GM19025 (cell line): ENCODE results near the gene SUPT3H.

ENCODE experiments used
- ATAC-seq: cut with Tn5 transposase; IDR thresholded peaks from one replicate; pipeline ENCODE4 v1.9.1; 2021; ENCODE audit warnings: mild to moderate bottlenecking, low read depth, moderate library complexity; ENCODE audit not compliant: unreplicated experiment

The SUPT3H gene

DNA sequence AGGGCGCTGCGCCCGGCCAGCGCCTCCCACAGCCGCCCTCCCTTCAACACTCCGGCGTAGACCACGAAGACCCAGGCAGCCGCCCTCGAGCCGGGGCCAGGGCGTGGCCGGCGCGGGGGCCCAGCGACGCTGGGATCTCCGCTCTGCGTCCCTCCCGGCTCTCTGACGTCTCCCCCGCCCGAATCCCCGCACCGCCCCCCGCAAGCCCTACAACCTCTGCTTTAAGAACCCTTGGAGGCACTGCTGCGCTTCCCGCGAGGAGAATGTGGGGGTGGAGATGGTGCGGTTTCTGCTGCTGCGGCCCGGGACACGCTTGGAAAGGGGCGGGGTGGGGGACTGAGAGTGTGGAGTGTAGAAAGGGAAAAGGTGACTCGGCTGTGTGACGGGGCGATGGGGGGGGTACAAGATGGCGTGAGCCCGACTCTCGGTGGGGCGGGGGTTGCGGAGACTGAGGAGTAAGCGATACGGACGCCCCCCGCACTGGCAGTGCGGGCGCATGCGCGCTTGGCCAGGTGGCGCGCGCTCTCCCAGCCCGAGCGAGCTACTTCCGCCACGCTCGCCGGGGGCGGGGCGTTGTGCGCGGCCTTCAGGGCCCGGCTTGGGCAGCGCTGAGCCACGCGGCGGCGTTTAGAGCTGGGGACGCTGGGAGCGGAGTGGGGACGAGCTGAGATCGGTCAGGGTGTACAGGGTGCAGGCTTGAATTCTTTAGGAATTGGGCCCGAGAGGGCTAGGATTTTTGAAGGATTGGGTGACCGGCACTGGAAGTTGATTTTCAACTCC lies at the start of gene SUPT3H:
Gene SUPT3H (minus strand): TSS at position 381 of the 780 bp plus-strand sequence.
- ATAC-seq = peak; percentile 93

GRCh38 chr6:45426251-45426650 lies 48.5 kb upstream of the SUPT3H start:
- no peak for ATAC-seq

DNA sequence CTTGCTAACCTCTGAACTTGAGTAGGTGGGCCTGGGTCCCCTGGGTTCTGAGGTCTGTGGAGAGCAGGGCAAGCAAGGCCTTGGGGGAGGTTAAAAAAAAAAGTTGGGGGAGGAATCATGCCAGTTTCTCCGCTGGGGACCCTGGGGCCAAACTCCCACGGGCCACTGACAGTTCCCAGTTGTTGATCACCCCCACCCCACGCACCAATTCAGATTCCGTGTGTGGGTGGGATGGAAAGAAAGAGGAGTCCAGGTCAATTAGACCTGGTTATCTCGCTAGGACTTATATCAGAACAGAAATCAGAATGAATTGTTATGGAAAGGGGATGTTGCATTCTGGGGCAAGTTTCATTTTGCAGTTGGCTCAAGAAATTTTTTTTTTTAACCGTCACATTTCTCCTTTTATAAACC lies 46.7 kb upstream of the SUPT3H start:
- ATAC-seq = no peak

DNA sequence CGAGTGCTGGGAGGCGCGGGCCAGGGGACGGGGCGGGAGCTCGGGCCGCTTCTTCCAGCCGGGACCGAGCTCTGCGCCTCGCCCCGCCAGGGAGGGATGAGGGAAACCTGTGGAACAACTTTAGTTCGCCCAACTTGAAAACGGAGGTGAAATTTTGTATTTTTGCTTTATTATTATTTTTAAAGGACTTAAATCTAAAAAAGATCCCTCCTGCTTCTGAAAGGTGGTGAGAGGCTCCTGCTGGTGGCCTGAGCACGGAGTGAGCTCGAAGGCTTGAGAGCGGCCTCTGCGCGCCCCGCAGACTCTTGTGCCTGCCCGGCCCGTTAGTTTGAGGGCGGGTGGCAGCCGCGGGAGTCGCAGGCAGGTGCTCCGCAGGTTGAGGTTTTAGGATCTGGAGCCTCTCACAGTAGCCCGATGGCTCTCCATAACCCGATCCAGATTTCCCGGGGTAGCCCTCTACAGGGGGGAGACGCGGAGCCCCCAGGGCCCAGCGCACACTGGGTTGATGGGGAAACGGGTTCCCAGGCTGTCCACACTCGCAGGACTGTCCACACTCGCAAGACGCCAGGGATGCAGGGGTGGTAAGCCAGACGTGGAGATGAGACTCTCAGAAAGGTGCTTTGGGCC lies 46.2 kb upstream of the SUPT3H start:
- no peak for ATAC-seq

DNA sequence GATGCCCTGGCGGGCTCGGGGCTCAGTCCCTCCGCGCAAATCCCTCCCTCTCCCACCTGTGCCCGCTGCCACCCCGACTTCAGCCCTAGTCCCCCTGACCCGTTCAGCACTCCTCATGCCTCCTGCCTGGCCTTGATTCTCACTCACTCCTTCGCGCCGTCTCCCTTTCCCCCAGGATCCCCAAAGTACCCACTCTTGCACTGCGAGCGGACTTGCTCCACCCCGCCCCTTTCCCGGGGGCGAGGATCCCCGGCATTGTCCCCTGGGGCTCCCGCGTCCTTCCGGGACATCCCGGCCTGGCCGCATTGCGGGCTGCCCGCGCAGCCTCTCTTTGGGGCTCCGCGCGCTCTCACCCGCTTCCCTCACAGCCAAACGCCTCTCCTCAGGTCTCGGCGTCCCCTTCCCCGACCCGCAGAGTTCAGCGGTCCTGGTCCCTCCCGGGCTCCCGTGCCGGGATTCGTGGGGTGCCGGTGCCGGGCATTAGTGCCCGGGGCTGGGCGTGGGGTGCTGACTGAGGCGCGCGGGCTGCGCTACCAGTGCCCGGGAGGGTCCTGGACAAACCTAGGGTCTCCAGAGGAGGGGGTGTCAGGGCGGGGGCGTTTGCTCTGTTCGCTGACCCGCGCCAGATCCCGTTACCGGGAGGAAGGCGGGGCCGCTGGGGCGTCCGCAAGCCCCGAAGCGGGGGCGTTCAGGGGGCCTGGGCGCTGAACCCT lies 45.5 kb upstream of the SUPT3H start:
- ATAC-seq = no peak

- ATAC-seq = no peak
These were observed 44.9 kb upstream of the SUPT3H start for GRCh38 chr6:45422503-45423110.

DNA sequence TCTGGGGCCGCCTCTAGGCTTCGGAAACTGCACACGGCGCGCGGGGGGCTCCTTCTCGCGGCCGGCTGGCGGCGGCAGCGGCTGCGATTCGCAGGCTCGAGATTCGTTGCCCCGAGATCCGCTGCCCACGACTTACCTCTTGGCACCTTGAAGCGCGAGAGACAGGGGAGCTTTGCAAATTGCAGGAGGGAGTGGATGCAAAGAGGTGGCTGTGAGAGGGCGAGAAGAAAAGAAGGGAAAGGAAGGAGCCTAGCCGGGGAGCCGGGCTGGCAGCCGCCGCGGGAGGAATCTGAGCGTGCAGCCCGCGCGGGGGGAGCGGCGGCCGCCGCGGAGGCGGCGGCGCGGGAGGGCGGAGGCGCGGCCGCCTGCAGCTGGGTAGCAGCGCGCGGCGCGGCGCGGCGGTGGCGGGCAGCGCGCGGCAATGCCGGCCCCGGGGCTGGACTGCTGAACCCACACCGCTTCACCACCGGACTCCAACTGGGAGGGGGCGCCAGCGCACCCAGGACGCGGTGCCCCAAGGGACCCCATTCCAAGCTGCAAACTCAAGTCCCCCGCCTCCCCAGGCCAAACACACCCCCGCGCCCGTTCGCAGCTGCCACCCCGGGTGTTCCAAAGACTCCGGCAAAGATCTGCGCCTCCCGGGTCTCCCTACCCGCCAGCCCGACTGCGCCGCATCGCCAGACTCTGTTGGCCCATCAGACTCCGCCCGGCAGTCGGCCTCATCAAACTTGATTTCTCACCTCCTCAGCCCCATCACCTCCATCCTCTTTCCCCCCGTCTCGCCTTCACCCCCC lies 44.2 kb upstream of the SUPT3H start:
- ATAC-seq = no peak

DNA sequence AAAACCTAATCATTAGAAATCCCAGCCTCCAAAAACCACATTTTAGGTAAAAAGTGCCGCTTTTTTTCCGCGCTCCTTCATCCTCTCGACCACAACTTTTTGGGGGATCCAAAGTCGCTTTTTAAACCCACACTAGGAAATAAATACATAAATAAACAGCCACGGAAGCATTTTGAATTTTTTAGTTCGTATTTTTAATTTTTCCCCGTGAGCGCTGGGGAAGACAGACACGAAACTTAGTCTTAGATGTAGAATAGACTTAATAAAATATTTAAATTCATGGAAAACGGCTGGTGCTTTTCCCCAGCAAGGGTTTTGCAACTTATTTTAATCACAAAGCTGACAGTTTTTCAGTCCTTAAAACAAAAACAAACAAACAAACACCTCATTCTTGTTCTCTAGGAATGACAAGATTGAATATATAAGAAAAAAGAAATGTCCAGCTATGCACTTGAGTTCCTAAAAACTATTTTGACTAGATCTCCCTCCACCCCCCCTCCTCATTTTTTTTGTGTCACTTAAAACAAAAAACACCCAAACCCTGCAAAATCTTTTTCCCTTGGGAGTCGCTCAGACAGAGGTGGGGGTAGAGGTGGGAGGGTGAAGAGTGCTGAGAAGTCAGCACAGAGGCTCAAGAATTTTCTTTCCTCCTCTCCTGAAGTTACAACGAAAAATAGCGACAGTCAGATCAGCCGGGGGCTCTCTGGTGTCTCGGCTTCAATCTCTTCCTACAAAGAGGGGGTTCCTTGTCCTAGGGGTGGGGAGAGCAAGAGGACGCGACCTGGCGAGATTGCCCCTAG lies 43.4 kb upstream of the SUPT3H start:
- no peak for ATAC-seq

DNA sequence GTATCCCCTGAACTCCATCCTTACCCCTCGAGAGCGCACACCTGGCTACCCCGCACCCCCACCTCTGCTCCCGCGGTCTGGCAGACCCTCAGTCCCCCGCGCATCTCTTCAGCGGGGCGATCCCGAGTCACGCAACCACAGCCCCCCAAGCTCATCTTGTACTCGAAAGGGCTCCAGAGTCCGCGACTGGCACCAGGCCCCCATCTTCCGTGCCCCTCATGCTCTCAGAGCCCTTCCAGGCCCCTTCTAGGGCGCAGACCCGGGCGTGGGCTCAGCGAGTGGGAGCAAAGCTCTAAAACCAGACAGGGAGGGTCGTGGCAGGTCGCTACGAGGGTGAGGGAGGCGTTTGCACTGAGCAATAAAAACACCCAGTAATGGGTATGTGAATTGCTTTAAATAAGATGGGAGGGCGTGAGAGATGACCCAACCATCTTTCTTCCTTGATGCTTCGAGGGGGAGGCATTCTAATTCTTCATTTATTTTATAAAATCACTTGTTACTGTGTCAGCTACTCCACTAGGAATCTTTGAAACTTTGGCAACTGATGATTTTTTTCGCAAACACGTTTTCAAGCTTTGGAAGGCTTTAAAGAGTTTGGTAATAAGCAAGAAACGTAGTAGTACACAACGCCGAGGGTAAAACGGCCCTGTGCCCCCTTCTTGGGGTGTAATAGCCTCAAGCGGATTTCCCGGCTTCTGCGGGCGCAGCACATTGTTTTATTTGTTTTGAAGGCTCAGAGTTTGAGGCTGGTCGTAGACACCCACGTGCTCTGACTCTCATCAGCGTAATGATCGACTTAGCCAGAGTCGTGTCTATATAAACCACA lies 42.6 kb upstream of the SUPT3H start:
- ATAC-seq = no peak

- ATAC-seq = no peak
These were observed 41.9 kb upstream of the SUPT3H start for GRCh38 chr6:45419571-45420082.

DNA sequence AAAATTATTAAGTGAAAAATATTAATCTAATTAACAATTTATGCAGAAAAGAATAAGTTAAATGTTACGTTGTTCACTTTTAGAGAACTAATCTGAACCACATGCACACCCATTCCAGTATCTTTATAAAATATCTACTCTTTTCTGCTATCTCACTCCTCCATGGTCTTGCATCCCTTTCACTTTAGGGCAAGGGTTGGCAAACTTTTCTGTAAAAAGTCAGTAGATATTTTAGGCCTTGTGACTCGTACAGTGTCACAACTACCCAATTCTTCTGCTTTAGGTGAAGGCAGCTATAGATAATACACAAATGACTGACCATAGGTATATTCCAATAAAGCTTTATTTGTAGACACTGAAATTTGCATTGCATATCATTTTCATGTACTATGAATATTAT lies 39.7 kb upstream of the SUPT3H start:
- ATAC-seq = no peak

- no peak for ATAC-seq
These were observed 39.0 kb upstream of the SUPT3H start for GRCh38 chr6:45416700-45417099.

DNA sequence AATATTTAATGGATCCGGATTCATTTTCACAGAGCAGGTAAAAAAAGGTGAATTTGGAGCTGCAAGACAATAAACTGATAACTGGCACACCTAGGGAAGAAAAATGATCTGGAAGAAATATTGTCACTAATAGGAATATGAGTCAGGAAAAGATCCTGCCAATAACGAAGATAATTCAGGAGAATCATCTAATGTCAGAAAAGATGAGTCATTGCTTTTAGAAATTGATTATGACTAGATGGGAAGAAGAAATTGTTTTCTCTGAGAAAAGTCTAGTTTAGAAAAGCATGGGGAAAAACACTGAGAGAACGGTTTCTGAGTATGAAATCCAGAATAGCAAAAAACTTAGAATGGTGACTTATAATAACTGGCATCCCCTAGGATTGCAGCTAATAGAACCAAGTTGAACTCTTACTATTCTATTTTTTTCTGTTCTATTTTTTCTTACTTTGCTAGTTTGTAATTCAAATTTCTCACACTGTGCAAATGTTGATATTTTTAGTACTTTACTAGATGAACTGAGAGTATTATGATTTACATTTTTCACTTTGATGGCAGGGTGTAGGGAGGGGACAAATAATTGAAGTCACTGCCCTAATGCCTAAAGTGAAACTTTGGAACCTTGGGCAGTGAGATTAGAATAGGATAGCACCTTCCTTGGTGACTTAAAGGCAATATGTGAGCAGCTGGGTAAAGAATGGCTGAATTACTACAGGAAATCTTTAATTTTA lies 38.2 kb upstream of the SUPT3H start:
- no peak for ATAC-seq

DNA sequence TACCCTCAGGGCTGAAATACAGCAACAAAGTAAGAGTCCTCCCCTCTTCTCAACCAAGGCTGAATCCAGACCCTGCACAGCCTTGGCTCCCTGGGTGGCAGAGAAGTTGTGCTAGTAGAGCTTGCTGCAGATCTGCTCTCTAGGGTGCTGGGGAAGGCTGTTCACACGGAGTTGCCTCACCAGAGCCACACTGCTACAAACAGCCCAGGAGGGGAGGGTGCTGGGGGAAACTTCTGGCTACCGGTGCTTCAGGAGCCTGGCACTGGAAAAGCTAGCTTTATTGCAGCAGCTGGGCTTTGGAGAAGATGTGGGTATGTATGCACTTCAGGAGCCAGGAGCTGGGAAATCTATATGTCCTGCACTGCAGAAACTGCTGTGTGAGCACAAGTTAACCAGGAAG lies 37.6 kb upstream of the SUPT3H start:
- no peak for ATAC-seq

DNA sequence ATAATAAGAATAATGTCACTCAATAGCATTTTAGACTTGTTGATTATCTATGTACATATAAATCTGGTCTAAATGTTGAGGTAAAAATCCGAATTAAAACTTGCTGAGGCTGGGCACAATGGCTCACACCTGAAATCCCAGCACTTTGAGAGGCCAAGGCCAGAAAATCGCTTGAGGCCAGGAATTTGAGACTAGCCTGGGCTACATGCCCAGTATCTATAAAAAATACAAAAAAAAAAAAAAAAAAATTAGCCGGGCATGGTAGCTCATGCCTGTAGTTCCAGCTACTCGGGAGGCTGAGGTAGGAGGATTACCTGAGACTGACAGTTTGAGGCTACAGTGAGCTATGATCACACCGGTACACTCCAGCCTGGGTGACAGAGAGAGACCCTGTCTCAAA lies 34.2 kb upstream of the SUPT3H start:
- no peak for ATAC-seq

GRCh38 chr6:45400021-45400420 lies 22.3 kb upstream of the SUPT3H start:
- no peak for ATAC-seq

DNA sequence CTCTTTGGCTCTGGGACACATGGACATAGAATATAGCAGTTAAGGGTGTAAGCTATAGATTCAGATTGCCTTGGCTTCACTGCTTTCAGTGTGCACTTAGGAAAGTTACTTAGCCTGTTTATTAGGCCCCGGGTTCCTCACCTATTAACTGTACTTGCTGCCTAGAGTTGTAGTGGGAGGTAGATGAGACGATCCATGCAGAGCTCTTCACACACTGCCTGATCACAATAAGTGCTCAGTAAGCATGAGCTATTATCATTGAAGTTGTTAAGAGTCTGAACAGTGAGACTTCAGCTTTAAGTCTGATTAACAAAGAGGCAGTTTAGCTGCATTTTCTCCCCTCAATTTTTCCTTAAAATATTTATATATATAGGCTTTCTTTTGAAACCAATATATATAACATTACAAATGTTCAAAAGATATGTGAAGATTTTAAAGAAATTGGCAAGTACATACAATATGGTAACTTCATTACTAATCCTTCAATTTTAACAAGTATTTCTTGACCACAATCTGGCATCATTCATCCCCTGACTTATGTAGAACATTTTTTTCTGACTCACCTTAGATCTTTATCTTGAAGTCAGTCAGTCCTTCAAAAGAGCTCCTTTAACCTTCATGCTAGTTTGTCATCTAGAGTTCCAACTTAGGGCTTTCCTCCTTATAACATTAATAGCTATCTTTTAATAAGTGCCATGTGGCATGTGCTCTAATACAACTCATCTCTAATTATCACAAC lies 20.5 kb upstream of the SUPT3H start:
- ATAC-seq = no peak
